ENCODE results near the gene IPPK. TPM values are rescaled to one million over a fixed set of nuclear protein-coding genes. Genes with fewer than 3 reads are reported as not detected.

Gene IPPK
- total RNA-seq, 1 donor = 10.4 TPM

GRCh38 chr9:92617195-92617813 lies 52.6 kb downstream of the IPPK start:
- no peak overlapping the region for H3K4me3 ChIP-seq (ENCODE audit: low read depth, low read length)
- TF ChIP-seq CTCF (IDR thresholded peaks at IDR 0.05; ENCODE audit: insufficient read depth, low read depth, low read length) = no peak
- DNase-seq (ENCODE audit: low read depth) = no peak

GRCh38 chr9:92616655-92617111 lies 53.2 kb downstream of the IPPK start:
- TF ChIP-seq CTCF (IDR thresholded peaks at IDR 0.05; ENCODE audit: insufficient read depth, low read depth, low read length) = no peak
- no peak overlapping the region for H3K4me3 ChIP-seq (ENCODE audit: low read depth, low read length)
- DNase-seq (ENCODE audit: low read depth) = peak; percentile 63

GRCh38 chr9:92616199-92616641 lies 53.7 kb downstream of the IPPK start:
- TF ChIP-seq CTCF (IDR thresholded peaks at IDR 0.05; ENCODE audit: insufficient read depth, low read depth, low read length) = no peak
- H3K4me3 ChIP-seq (ENCODE audit: low read depth, low read length) = no peak overlapping the region
- DNase-seq (ENCODE audit: low read depth) = no peak

DNA sequence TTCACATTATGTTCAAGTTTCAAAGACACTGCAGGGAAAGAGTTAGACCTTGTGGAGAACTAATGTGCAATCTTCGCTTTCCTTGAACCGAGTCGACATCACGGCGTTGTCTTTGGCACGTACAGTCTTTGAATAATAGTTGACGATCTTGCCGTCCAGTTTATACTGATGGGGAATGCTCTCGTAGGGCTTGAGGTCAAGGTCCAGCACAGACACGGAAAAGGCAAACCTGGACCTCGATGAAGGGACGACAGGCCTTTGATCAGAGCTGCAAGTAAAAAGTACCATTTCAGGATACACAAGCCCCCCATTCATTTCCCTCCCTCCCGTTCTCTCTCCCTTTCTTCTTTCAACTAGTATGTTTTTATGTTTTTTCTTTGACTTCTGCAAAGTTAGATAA lies 54.1 kb downstream of the IPPK start:
- no peak for TF ChIP-seq CTCF (IDR thresholded peaks at IDR 0.05; ENCODE audit: insufficient read depth, low read depth, low read length)
- DNase-seq (ENCODE audit: low read depth) = no peak
- no peak overlapping the region for H3K4me3 ChIP-seq (ENCODE audit: low read depth, low read length)

DNA sequence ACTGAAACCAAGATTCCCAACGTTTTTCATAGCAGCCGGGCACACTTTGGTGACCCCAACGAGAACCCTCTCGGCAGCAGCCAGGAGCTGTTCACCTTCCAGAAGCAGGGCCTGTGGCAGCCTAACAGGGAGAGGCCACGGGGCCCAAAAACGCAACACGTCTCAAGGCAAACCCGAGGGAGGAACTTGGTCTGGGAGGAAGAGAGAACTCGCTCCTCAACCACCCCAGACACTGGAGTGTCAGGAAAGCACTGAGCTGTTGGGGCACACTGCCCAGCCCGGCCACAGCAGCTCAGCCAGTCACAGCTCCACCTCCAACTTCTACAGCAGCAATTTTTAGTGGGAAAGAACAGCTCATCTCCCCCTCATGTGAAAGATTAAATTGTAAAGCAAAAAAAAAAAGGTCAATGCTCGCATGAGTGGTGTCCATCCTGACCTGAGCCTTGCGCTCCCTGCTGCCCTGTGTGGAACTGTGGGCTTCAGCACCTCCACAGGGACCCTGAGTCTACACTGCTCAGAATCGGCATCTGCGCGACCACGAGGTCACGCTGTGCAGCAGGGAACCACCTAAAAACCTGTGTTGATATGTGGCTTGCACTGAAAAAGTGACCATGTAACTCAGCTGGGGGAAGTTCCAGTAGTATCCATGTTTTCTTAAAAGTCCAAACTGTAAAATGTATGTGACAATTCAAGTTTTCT lies 55.0 kb downstream of the IPPK start:
- DNase-seq (ENCODE audit: low read depth) = no peak
- no peak for TF ChIP-seq CTCF (IDR thresholded peaks at IDR 0.05; ENCODE audit: insufficient read depth, low read depth, low read length)
- no peak overlapping the region for H3K4me3 ChIP-seq (ENCODE audit: low read depth, low read length)

DNA sequence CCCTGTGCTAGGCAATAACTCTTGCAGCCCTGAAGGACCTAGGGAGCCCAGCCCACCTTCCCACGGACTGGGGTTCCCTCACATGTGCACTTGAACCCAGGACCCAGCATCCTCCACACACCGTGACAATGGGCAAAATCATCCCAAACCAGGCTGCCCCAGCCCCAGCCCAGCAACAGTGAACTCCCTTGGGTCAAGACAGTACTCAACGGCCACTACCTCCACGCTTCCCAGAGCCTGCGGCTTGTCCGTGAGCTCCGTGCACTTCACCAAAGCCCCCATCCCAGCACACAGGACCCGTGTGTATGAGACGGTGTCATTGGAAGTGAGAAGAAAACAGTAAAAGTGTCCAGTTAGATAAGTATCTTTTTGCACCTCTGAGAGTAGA lies 55.8 kb downstream of the IPPK start:
- DNase-seq (ENCODE audit: low read depth) = no peak
- H3K4me3 ChIP-seq (ENCODE audit: low read depth, low read length) = no peak overlapping the region
- TF ChIP-seq CTCF (IDR thresholded peaks at IDR 0.05; ENCODE audit: insufficient read depth, low read depth, low read length) = no peak
